ENCODE measurements around the gene NTF4. TPM values are rescaled to one million over a fixed set of nuclear protein-coding genes. Genes with fewer than 3 reads are reported as not detected.
"Not testable (repeated sequence)": the region's sequence is repeated elsewhere in the genome, so short reads cannot be mapped to it uniquely, and the experiment has no call there.

NTF4 gene
- polyA plus RNA-seq, 2 of the 4 experiments (the other 2 are of a cell fraction) = 0.37 to 1.0 TPM

DNA sequence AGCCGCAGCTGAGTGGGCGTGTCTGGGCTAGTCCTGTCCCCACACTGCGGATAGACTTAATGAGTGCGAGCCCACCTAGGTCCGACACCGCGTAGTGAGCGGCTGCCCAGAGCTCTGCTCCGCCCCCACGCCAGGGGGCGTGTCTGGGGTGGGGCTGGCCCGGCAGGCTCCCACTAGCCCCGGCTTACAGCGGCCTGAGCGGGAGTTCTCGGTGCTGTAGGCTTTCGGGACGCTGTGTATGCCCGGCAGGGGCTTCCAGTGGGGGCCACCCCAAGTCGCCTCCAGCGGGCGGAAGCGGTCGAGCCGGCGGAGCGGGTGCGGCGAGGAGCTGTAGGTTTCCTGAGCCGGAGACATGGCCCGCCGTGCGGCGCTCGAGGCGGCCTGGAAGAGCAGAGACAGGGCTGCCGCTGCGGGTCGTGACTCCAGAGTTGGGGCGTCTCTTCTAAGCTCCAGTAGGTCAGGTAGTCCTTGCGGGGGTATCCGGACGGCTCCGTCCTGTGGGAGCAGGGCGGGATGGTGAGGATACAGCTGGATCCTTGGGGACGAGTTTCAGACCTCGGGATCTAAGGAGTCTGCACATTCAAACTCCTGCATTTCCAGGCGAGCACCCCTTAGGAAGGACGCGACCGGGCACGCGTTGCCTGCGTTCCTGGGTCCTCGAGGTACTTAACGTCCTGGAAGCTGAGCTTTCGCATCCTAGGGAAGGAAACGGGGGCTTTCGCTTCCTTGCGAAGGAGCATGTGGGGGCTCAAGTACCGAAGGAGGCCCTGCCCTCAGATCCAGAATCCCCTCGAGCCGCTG is 8.3 kb downstream of the NTF4 start (continued):
- TF ChIP-seq, protein P1, sequence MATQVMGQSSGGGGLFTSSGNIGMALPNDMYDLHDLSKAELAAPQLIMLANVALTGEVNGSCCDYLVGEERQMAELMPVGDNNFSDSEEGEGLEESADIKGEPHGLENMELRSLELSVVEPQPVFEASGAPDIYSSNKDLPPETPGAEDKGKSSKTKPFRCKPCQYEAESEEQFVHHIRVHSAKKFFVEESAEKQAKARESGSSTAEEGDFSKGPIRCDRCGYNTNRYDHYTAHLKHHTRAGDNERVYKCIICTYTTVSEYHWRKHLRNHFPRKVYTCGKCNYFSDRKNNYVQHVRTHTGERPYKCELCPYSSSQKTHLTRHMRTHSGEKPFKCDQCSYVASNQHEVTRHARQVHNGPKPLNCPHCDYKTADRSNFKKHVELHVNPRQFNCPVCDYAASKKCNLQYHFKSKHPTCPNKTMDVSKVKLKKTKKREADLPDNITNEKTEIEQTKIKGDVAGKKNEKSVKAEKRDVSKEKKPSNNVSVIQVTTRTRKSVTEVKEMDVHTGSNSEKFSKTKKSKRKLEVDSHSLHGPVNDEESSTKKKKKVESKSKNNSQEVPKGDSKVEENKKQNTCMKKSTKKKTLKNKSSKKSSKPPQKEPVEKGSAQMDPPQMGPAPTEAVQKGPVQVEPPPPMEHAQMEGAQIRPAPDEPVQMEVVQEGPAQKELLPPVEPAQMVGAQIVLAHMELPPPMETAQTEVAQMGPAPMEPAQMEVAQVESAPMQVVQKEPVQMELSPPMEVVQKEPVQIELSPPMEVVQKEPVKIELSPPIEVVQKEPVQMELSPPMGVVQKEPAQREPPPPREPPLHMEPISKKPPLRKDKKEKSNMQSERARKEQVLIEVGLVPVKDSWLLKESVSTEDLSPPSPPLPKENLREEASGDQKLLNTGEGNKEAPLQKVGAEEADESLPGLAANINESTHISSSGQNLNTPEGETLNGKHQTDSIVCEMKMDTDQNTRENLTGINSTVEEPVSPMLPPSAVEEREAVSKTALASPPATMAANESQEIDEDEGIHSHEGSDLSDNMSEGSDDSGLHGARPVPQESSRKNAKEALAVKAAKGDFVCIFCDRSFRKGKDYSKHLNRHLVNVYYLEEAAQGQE (IDR thresholded peaks at IDR 0.05) = no peak
- TF ChIP-seq RNF2 (IDR thresholded peaks at IDR 0.05; ENCODE audit: borderline replicate concordance, low read depth) = no peak
- TF ChIP-seq, protein P2, sequence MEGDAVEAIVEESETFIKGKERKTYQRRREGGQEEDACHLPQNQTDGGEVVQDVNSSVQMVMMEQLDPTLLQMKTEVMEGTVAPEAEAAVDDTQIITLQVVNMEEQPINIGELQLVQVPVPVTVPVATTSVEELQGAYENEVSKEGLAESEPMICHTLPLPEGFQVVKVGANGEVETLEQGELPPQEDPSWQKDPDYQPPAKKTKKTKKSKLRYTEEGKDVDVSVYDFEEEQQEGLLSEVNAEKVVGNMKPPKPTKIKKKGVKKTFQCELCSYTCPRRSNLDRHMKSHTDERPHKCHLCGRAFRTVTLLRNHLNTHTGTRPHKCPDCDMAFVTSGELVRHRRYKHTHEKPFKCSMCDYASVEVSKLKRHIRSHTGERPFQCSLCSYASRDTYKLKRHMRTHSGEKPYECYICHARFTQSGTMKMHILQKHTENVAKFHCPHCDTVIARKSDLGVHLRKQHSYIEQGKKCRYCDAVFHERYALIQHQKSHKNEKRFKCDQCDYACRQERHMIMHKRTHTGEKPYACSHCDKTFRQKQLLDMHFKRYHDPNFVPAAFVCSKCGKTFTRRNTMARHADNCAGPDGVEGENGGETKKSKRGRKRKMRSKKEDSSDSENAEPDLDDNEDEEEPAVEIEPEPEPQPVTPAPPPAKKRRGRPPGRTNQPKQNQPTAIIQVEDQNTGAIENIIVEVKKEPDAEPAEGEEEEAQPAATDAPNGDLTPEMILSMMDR (IDR thresholded peaks at IDR 0.05) = peak; percentile 15; the same call in 1 of the 3 replicates
- TF ChIP-seq SREBF2 (IDR thresholded peaks at IDR 0.05) = no peak
- TF ChIP-seq, protein P3, sequence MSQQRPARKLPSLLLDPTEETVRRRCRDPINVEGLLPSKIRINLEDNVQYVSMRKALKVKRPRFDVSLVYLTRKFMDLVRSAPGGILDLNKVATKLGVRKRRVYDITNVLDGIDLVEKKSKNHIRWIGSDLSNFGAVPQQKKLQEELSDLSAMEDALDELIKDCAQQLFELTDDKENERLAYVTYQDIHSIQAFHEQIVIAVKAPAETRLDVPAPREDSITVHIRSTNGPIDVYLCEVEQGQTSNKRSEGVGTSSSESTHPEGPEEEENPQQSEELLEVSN (IDR thresholded peaks at IDR 0.05; ENCODE audit: borderline replicate concordance, low read depth) = peak; percentile 80
- TF ChIP-seq KDM1A (IDR thresholded peaks at IDR 0.05; ENCODE audit: low read depth) = no peak
- no peak for TF ChIP-seq HOXB5 (CRISPR knock-in tag; IDR thresholded peaks at IDR 0.05)
- TF ChIP-seq PHF8 (IDR thresholded peaks at IDR 0.05; ENCODE audit: borderline replicate concordance, low read depth) = no peak
- TF ChIP-seq RCOR1 (IDR thresholded peaks at IDR 0.05; ENCODE audit: low read depth, low read length) = no peak
- TF ChIP-seq JUN (IDR thresholded peaks at IDR 0.05) = peak in 1 of 2 experiments; percentile 44; a peak in 1 of 5 replicates
- peak; percentile 18; the same call in 1 of the 2 replicates for TF ChIP-seq GATA3 (IDR thresholded peaks at IDR 0.05; ENCODE audit: borderline replicate concordance)
- TF ChIP-seq ZFP36 (IDR thresholded peaks at IDR 0.05; ENCODE audit: borderline replicate concordance, partially characterized antibody) = no peak
- peak; percentile 48; the same call in 1 of the 2 replicates for TF ChIP-seq POLR2A (IDR thresholded peaks at IDR 0.05; ENCODE audit: low read length)
- TF ChIP-seq EHF (CRISPR knock-in tag; IDR thresholded peaks at IDR 0.05) = no peak

DNA sequence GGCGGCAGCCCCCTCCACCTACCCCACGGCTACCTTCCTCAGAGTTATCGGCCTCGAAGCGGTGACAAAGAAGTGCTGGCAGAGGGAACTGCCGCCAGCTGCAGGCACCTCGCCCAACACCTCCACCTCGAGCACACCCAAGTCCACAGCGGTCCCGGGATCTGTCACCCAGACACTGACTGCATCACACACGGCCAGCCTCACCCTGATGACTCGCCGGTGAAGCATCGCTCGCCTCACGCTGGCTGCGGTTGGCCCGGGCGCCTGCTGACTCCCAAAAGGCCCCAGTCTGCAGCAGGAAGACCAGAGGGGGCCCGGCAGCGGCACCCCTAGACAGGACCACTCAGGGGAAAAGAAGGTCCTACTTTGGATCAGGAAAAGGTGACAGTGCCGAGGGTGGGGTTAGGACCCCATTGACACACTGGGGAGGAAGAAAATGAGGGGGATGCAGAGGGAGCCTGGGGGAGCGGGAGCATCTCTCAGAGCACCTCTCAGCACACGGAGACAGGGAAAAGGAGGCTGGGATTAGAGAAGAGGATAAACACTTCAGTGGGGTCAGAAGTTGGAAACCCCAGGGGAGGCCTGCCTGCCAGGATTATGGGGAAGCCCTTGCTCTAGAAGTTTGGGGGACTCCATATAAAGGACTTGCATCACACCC is 14.1 kb downstream of the NTF4 start:
- Histone ChIP-seq H3K4me2 (peak overlapping the region; percentile 57), H3K27ac (peak overlapping the region; percentile 43 to 85; a peak in 5 of 6 replicates)
- 23% methylated on average over 23 of the region's 24 CpGs for WGBS (ENCODE audit: missing lambda C conversion rate)
- POLR2A ChIA-PET; H3K4me3 ChIP-seq; H3K9me3 ChIP-seq; H3K4me1 ChIP-seq; FAIRE-seq; TF ChIP-seq FOSL2 (IDR thresholded peaks at IDR 0.05): not testable (repeated sequence)
- peak; percentile 86 to 95 for ATAC-seq
- TF ChIP-seq FOSL2 (CRISPR knock-in tag; IDR thresholded peaks at IDR 0.05) (peak; percentile 73), JUNB (IDR thresholded peaks at IDR 0.05) (peak; percentile 31; the same call in 1 of the 2 replicates)
- TF ChIP-seq, protein P3 (IDR thresholded peaks at IDR 0.05; ENCODE audit: borderline replicate concordance, low read depth) = peak; percentile 71
- TF ChIP-seq, protein P4, sequence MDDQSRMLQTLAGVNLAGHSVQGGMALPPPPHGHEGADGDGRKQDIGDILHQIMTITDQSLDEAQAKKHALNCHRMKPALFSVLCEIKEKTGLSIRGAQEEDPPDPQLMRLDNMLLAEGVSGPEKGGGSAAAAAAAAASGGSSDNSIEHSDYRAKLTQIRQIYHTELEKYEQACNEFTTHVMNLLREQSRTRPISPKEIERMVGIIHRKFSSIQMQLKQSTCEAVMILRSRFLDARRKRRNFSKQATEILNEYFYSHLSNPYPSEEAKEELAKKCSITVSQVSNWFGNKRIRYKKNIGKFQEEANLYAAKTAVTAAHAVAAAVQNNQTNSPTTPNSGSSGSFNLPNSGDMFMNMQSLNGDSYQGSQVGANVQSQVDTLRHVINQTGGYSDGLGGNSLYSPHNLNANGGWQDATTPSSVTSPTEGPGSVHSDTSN (IDR thresholded peaks at IDR 0.05) = 0 out of 2 replicates have a peak, but pooled peaks have one; percentile 41
- TF ChIP-seq, protein P5, sequence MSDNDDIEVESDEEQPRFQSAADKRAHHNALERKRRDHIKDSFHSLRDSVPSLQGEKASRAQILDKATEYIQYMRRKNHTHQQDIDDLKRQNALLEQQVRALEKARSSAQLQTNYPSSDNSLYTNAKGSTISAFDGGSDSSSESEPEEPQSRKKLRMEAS (IDR thresholded peaks at IDR 0.05) = peak; percentile 84
- peak; percentile 69 to 79 for DNase-seq (ENCODE audit: low read depth in 1 of 2, low spot score in 1 of 2)
- CTCF ChIA-PET = interaction anchor here (1.7 kb wide), 1 partner anchor 57 kb away, joined by 5 read pairs; the partner anchor contains the start of genes GYS1 and RUVBL2

DNA sequence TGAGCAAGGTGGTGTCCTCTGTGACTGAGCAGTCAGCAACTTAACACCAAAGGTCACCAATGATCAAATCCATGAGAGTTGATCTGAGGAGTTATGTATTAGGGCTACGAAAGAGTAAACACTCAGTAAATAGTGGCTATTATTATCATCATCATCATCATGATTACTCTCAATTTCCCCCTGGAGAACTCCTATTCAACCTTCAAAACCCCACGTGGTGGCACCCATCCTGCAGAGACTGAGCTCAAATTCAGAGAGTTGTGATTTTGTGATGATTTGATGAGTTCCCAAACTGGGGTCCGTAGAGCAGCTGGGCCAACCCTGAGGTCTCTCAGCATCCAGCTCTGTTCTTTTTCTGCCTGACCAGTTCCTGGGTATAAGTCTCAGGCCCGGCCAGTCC is 14.8 kb downstream of the NTF4 start:
- ATAC-seq; H3K9me3 ChIP-seq; CTCF ChIA-PET; POLR2A ChIA-PET; DNase-seq (ENCODE audit: low read depth in 1 of 2, low spot score in 1 of 2); H3K4me3 ChIP-seq; FAIRE-seq; H3K4me1 ChIP-seq: not testable (repeated sequence)
- Histone ChIP-seq H3K27ac (peak overlapping the region in 1 of 2 experiments; percentile 85; a peak in 2 of 6 replicates), H3K4me2 (peak overlapping the region; percentile 57; the same call in 1 of the 3 replicates)
- WGBS (ENCODE audit: missing lambda C conversion rate) = 91% methylated on average over 3 of the region's 4 CpGs

DNA sequence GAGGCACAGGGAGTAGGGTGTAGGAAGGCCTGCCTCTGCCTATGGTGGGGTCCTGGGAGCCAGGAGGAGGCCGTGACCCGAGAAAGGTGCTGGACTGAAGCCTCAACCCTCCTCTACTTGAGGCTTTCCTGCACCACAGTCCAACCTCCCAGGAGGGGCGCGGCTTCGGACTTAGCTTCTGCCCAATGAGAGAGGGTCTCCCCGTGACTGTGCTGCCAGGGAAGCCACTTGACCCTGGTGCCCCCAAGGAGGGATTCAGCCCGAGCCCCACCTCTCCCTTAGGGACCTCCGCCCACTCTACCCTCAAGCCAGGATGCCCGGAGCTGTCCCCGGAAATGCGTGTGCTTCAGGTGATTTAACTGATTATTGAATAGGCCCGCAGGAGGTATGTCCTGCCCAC is 15.6 kb downstream of the NTF4 start, which contains the start of gene CGB8:
Gene CGB8, minus strand, starts transcription at position 101 of the 400 bp plus-strand sequence. CDS start 372 bp downstream, outside the sequence.
- H3K4me3 ChIP-seq; DNase-seq (ENCODE audit: low read depth in 1 of 2, low spot score in 1 of 2); ATAC-seq; POLR2A ChIA-PET; FAIRE-seq; H3K4me2 ChIP-seq; H3K4me1 ChIP-seq; H3K9me3 ChIP-seq; CTCF ChIA-PET: not testable (repeated sequence)
- H3K27ac ChIP-seq = peak within 1 kb of the TSS in 1 of 2 experiments; percentile 41; a peak in 2 of 6 replicates
- WGBS (ENCODE audit: missing lambda C conversion rate) = 83% methylated on average over 12 of the region's 12 CpGs
